GM18499 (cell line): ENCODE data around the gene USH1C.

ENCODE experiments used
- ATAC-seq: cut with Tn5 transposase; IDR thresholded peaks from one replicate; pipeline ENCODE4 v1.9.1; 2021; ENCODE audit warnings: moderate number of reproducible peaks; ENCODE audit not compliant: insufficient read depth, unreplicated experiment

USH1C gene

GRCh38 chr11:17479284-17480214 lies 64.7 kb downstream of the USH1C start:
- ATAC-seq, result no peak

GRCh38 chr11:17478070-17478469 lies 66.1 kb downstream of the USH1C start:
- ATAC-seq, result no peak

GRCh38 chr11:17477361-17477760 lies 66.9 kb downstream of the USH1C start:
- ATAC-seq, result no peak

GRCh38 chr11:17477084-17477333 lies 67.2 kb downstream of the USH1C start:
- ATAC-seq, result no peak

GRCh38 chr11:17476317-17477083 lies 67.7 kb downstream of the USH1C start, which contains the start of gene ABCC8:
ABCC8 (minus strand) TSS chr11:17476845; CDS start chr11:17476776, 69 bp downstream.
- ATAC-seq, result no peak

- ATAC-seq, result no peak
These were observed 68.4 kb downstream of the USH1C start for GRCh38 chr11:17475666-17476316.

GRCh38 chr11:17473071-17473744 lies 71.0 kb downstream of the USH1C start:
- no peak for ATAC-seq

GRCh38 chr11:17472467-17472866 lies 71.7 kb downstream of the USH1C start:
- ATAC-seq, result no peak

GRCh38 chr11:17471501-17471900 lies 72.7 kb downstream of the USH1C start:
- ATAC-seq, result no peak

GRCh38 chr11:17469998-17470397 lies 74.2 kb downstream of the USH1C start:
- ATAC-seq, result no peak

- no peak for ATAC-seq
These were observed 76.1 kb downstream of the USH1C start for GRCh38 chr11:17468122-17468521.

GRCh38 chr11:17463546-17464174 lies 80.6 kb downstream of the USH1C start:
- ATAC-seq, result no peak

- ATAC-seq, result no peak
These were observed 81.3 kb downstream of the USH1C start for GRCh38 chr11:17462940-17463339.

- no peak for ATAC-seq
These were observed 83.8 kb downstream of the USH1C start for GRCh38 chr11:17460406-17460805.

GRCh38 chr11:17459236-17459896 lies 84.8 kb downstream of the USH1C start:
- ATAC-seq, result no peak

- ATAC-seq, result no peak
These were observed 85.9 kb downstream of the USH1C start for GRCh38 chr11:17458268-17458667.

- no peak for ATAC-seq
These were observed 86.6 kb downstream of the USH1C start for GRCh38 chr11:17457396-17458173.

GRCh38 chr11:17452668-17453067 lies 91.5 kb downstream of the USH1C start:
- no peak for ATAC-seq

- ATAC-seq, result no peak
These were observed 95.1 kb downstream of the USH1C start for GRCh38 chr11:17449158-17449557.
